ENCODE results near the gene KAZN.

Gene KAZN

GRCh38 chr1:14835725-14836124 is 237.2 kb downstream of the KAZN start:
- H3K79me2 ChIP-seq (ENCODE audit: low read length): peaks cover 26% of the 10 kb centered on the region
- H2AFZ ChIP-seq (ENCODE audit: low read length): 0 out of 2 replicates have a peak overlapping the region, but pooled peaks have one; percentile 13
- H3K27me3 ChIP-seq (replicated peaks; ENCODE audit: insufficient read depth, low read length): no peaks in the 10 kb centered on the region
- H3K4me1 ChIP-seq (ENCODE audit: low read length): 0 out of 2 replicates have a peak, but pooled peaks cover 2% of the 10 kb centered on the region
- no peaks in the 10 kb centered on the region for H3K36me3 ChIP-seq (replicated peaks; ENCODE audit: insufficient read depth, low read length)
- peak overlapping the region; percentile 80 for H3K4me3 ChIP-seq (ENCODE audit: low read length)
- H4K20me1 ChIP-seq (ENCODE audit: insufficient read depth, low read length): no peaks in the 10 kb centered on the region
- peak overlapping the region; percentile 93 for H3K4me2 ChIP-seq (ENCODE audit: low read depth, low read length)
- DNase-seq: peak; percentile 66
- peaks cover 40% of the 10 kb centered on the region for H3F3A ChIP-seq (ENCODE audit: insufficient read depth, low read length)
- peak overlapping the region; percentile 99 for H3K27ac ChIP-seq (ENCODE audit: low read length)
- H3K9ac ChIP-seq (ENCODE audit: low read length): peak overlapping the region; percentile 91
- no peaks in the 10 kb centered on the region for H3K9me3 ChIP-seq (replicated peaks; ENCODE audit: insufficient read depth, low read length)
- TF ChIP-seq EZH2 (optimal IDR thresholded peaks at IDR 0.05; ENCODE audit: low read depth, low read length): no peak
- TF ChIP-seq EZH2phosphoT487 (IDR thresholded peaks at IDR 0.05; ENCODE audit: low read length): no peak
- TF ChIP-seq CTCF (IDR thresholded peaks at IDR 0.05; ENCODE audit: low read length): no peak
- no peaks in the 10 kb centered on the region for H3K9me2 ChIP-seq (replicated peaks; ENCODE audit: insufficient read depth, low read length)

DNA sequence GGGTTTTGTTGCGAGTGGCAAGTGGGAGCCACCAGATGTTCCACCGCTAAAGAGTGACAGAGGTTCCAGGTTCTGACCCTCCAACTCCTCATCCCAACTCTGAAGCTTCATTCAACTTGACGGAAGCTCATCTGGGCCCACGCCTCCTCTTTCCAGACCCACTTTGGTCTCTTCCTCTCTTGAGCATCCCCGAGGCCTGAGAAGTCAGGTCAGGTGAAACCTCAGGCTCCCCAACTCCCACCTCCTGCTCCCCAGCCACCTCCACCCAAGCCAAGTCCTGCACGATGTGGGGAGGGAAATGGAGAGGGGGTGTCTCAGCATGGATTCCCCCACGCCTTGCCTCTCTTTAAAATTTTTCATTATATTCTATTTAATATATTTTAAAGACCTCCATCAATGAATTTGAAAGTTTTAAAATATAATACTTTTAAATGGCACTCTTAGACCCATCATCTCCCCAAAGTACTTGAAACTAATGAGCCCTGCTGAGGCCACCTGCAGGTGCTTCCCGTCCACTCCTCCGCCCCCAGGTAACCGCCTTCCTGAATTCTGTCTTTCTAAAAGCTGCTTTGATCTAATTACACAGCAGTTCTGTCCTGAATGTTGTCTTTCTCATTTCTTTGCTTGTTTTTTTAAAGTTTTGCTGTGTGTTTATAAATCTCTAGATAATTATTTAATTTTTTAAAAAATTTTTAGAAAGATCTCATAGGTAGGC is 238.1 kb downstream of the KAZN start:
- no peaks in the 10 kb centered on the region for H3K9me3 ChIP-seq (replicated peaks; ENCODE audit: insufficient read depth, low read length)
- peak overlapping the region; percentile 99 for H3K27ac ChIP-seq (ENCODE audit: low read length)
- H4K20me1 ChIP-seq (ENCODE audit: insufficient read depth, low read length): no peaks in the 10 kb centered on the region
- H3K27me3 ChIP-seq (replicated peaks; ENCODE audit: insufficient read depth, low read length): no peaks in the 10 kb centered on the region
- H3K9me2 ChIP-seq (replicated peaks; ENCODE audit: insufficient read depth, low read length): no peaks in the 10 kb centered on the region
- peaks cover 26% of the 10 kb centered on the region for H3K79me2 ChIP-seq (ENCODE audit: low read length)
- H2AFZ ChIP-seq (ENCODE audit: low read length): 0 out of 2 replicates have a peak overlapping the region, but pooled peaks have one; percentile 13
- peak overlapping the region; percentile 93 for H3K4me2 ChIP-seq (ENCODE audit: low read depth, low read length)
- TF ChIP-seq EZH2 (optimal IDR thresholded peaks at IDR 0.05; ENCODE audit: low read depth, low read length): no peak
- TF ChIP-seq EZH2phosphoT487 (IDR thresholded peaks at IDR 0.05; ENCODE audit: low read length): no peak
- TF ChIP-seq CTCF (IDR thresholded peaks at IDR 0.05; ENCODE audit: low read length): 0 out of 2 replicates have a peak, but pooled peaks have one; percentile 13
- H3K4me3 ChIP-seq (ENCODE audit: low read length): peak overlapping the region; percentile 80
- DNase-seq: peak; percentile 89
- H3K9ac ChIP-seq (ENCODE audit: low read length): peak overlapping the region; percentile 91
- H3F3A ChIP-seq (ENCODE audit: insufficient read depth, low read length): peaks cover 40% of the 10 kb centered on the region
- no peaks in the 10 kb centered on the region for H3K36me3 ChIP-seq (replicated peaks; ENCODE audit: insufficient read depth, low read length)
- 0 out of 2 replicates have a peak, but pooled peaks cover 2% of the 10 kb centered on the region for H3K4me1 ChIP-seq (ENCODE audit: low read length)

- no peaks in the 10 kb centered on the region for H3K27me3 ChIP-seq (replicated peaks; ENCODE audit: insufficient read depth, low read length)
- no peak for TF ChIP-seq EZH2 (optimal IDR thresholded peaks at IDR 0.05; ENCODE audit: low read depth, low read length)
- TF ChIP-seq CTCF (IDR thresholded peaks at IDR 0.05; ENCODE audit: low read length): no peak
- no peak for TF ChIP-seq EZH2phosphoT487 (IDR thresholded peaks at IDR 0.05; ENCODE audit: low read length)
- no peaks in the 10 kb centered on the region for H3K9me3 ChIP-seq (replicated peaks; ENCODE audit: insufficient read depth, low read length)
Observed at GRCh38 chr1:14840374-14840773, 241.9 kb downstream of the KAZN start.

More at GRCh38 chr1:14840374-14840773, 241.9 kb downstream of the KAZN start:
- H3K4me3 ChIP-seq (ENCODE audit: low read length): no peak overlapping the region
- DNase-seq: no peak
- H3K27ac ChIP-seq (ENCODE audit: low read length): no peak overlapping the region
- H3K9ac ChIP-seq (ENCODE audit: low read length): no peak overlapping the region
- peaks cover 13% of the 10 kb centered on the region for H3K4me1 ChIP-seq (ENCODE audit: low read length)
- H3K36me3 ChIP-seq (replicated peaks; ENCODE audit: insufficient read depth, low read length): no peaks in the 10 kb centered on the region
- H3F3A ChIP-seq (ENCODE audit: insufficient read depth, low read length): peaks cover 32% of the 10 kb centered on the region
- no peaks in the 10 kb centered on the region for H4K20me1 ChIP-seq (ENCODE audit: insufficient read depth, low read length)
- peaks cover 6% of the 10 kb centered on the region for H3K79me2 ChIP-seq (ENCODE audit: low read length)
- H3K9me2 ChIP-seq (replicated peaks; ENCODE audit: insufficient read depth, low read length): no peaks in the 10 kb centered on the region
- H3K4me2 ChIP-seq (ENCODE audit: low read depth, low read length): no peak overlapping the region
- H2AFZ ChIP-seq (ENCODE audit: low read length): no peak overlapping the region

All from MM.1S (cell line).